Epithelial cell of proximal tubule (primary cell): ENCODE data around the gene ZNF488. TPM values are rescaled to one million over a fixed set of nuclear protein-coding genes. Genes with fewer than 3 reads are reported as not detected.

Experiments used
- DNase-seq: peaks from one replicate; pipeline ENCODE4 v3.0.0-alpha.2; 2011; ENCODE audit warnings: low read depth
- H3K4me3 ChIP-seq: 2 replicates; pipeline ENCODE4 v1.5.1; 2011; ENCODE audit warnings: low read depth, mild to moderate bottlenecking, low read length
- CTCF ChIP-seq: conservative IDR thresholded peaks from 2 replicates; pipeline ENCODE4 v1.5.1; 2012; ENCODE audit warnings: low read depth, mild to moderate bottlenecking, low read length
- total RNA-seq: library from RNA; depleted of rRNA; stranded (reverse); fragments of >200 nt; gene quantifications from 2 replicates; pipeline ENCODE4 v1.2.3, GENCODE V29; 2015

The ZNF488 gene
- total RNA-seq, 1 donor from 2014 or later, result 0.63 TPM

- no peak for TF ChIP-seq CTCF
- no peak overlapping the region for H3K4me3 ChIP-seq
- DNase-seq, result no peak
These were observed 5.9 kb downstream of the ZNF488 start for GRCh38 chr10:47378183-47378510.

GRCh38 chr10:47376522-47377220 is 7.4 kb downstream of the ZNF488 start:
- DNase-seq, result no peak
- no peak overlapping the region for H3K4me3 ChIP-seq
- TF ChIP-seq CTCF, result no peak

- DNase-seq, result no peak
- no peak for TF ChIP-seq CTCF
- no peak overlapping the region for H3K4me3 ChIP-seq
These were observed 9.2 kb downstream of the ZNF488 start for GRCh38 chr10:47374611-47375536.

GRCh38 chr10:47372726-47373125 is 11.4 kb downstream of the ZNF488 start:
- H3K4me3 ChIP-seq, result no peak overlapping the region
- no peak for TF ChIP-seq CTCF
- DNase-seq, result no peak

GRCh38 chr10:47371629-47372485 is 12.2 kb downstream of the ZNF488 start:
- no peak for TF ChIP-seq CTCF
- no peak for DNase-seq
- no peak overlapping the region for H3K4me3 ChIP-seq

- no peak for TF ChIP-seq CTCF
- no peak for DNase-seq
- no peak overlapping the region for H3K4me3 ChIP-seq
These were observed 13.2 kb downstream of the ZNF488 start for GRCh38 chr10:47370878-47371277.
